Psoas muscle (tissue), 8 donors: ENCODE measurements around the gene G6PC2. TPM values are rescaled to one million over a fixed set of nuclear protein-coding genes. Genes with fewer than 3 reads are reported as not detected.

Source experiments
- ATAC-seq, 4 donors: fragments of 200-7000 bp; cut with Tn5 transposase; one replicate each; pipeline ENCODE4 v1.9.1; 2020; ENCODE audit warnings: moderate library complexity in 3 of 4, mild to moderate bottlenecking in 2 of 4
- DNase-seq, 2 donors: peaks; one replicate each; pipeline ENCODE4 v3.0.0-alpha.2; 2020
- H3K27ac ChIP-seq: fragments of 200-600 bp; one replicate; pipeline ENCODE4 v1.8.0; 2022
- H3K27me3 ChIP-seq, 3 donors: fragments of 200-600 bp in 1 of 3; one replicate each; pipeline versions ENCODE4 v1.6.1 to v1.8.0; 2013 to 2022; ENCODE audit warnings: low read length in 2 of 3, mild to moderate bottlenecking in 2 of 3, moderate library complexity in 1 of 3; ENCODE audit not compliant: insufficient read depth in 3 of 3
- H3K36me3 ChIP-seq, 2 donors: fragments of 200-600 bp in 1 of 2; one replicate each; pipeline versions ENCODE4 v1.6.1 to v1.8.0; 2013 to 2022; ENCODE audit warnings: low read depth in 1 of 2, mild to moderate bottlenecking in 1 of 2, moderate library complexity in 1 of 2; ENCODE audit not compliant: insufficient read depth in 1 of 2
- H3K4me1 ChIP-seq: fragments of 200-600 bp; one replicate; pipeline ENCODE4 v1.8.0; 2022
- H3K4me3 ChIP-seq: fragments of 200-600 bp; one replicate; pipeline ENCODE4 v1.8.0; 2022; ENCODE audit warnings: mild to moderate bottlenecking
- H3K9me3 ChIP-seq: fragments of 200-600 bp; one replicate; pipeline ENCODE4 v1.8.0; 2022
- WGBS, 3 donors: extraction: QIAGEN DNeasy Blood & Tissue Kit; methylation state at CpG; one replicate each; pipeline versions ENCODE4 v1.1.6 to v1.1.7; 2013; 5-methylcytosine and 5-hydroxymethylcytosine counted together
- intact Hi-C, 2 donors: fragments of 100-400 bp; cut with DNase I; formaldehyde crosslinking; loops; one replicate each; pipeline versions ENCODE4 v1.11.0 to v1.14.2; 2022
- polyA plus RNA-seq, 3 donors: library from polyadenylated mRNA; stranded (reverse); fragments of 200-250 nt; gene quantifications; one replicate each; pipeline ENCODE4 v1.2.3, GENCODE V29; 2013
- total RNA-seq, 4 donors: library from RNA; stranded (reverse); fragmentation: NEBNext Ultra II Directional in 2 of 4; extraction: Animal tissue kit (Norgen Biotek cat#: 25700) in 2 of 4; gene quantifications; one replicate each; pipeline versions ENCODE4 v1.2.1 to v1.2.4, GENCODE V29; 2021 to 2023
- TF ChIP-seq, protein P1 (sequence below): fragments of 200-600 bp; IDR thresholded peaks from one replicate; pipeline ENCODE4 v1.8.0; 2022; ENCODE audit warnings: antibody characterized with exemption
- donor health status: healthy with polysubstance abuse.
- donor health status: DM: no; HTN: no; CAD: no; lungs with moderate emphysema.
- donor health status: Bipolar disorder and iron deficiency.
- donor health status: healthy.
- donor health status: DM: yes; HTN: yes; CAD: no.
- donor health status: DM: no; HTN: no; CAD: no.
- donor health status: DM: no; HTN: no; CAD: no.
- donor health status: DM: yes; HTN: yes; CAD: no.

Gene G6PC2
- total and polyA plus RNA-seq, 7 donors, result 0.05 TPM; not detected in 6

DNA sequence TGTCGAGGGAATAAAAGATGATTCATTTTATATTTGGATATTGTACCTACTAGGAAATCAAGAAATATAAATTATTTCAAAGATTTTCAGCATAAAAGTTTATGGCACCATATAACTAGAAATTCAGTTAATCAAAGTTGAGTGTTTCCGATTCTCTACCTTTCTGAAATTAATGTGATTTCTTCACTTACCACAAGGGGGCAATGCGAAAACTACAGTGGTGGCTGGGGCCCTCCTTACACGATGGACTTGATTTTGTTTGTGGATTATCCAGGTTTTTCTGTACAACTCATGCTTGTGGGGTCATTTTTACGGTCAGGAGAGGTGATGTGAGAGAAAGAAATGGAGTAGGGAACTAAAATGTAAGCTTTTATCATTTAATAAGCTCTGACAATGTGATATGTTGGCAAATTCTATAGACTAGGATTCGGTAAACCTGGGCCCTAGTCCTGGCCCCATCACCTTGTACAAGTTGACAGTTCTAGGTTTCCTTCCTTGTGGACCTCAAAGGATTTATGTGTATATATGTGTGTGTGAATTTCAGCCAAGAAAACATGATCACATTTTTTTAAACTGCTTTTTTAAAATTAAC is 47.6 kb downstream of the G6PC2 start:
- no peak for ATAC-seq
- Histone ChIP-seq H3K36me3 (no peaks in the 10 kb centered on the region), H3K4me1 (no peaks in the 10 kb centered on the region), H3K27me3 (no peaks in the 10 kb centered on the region), H3K4me3 (no peak overlapping the region), H3K9me3 (no peaks in the 10 kb centered on the region), H3K27ac (no peak overlapping the region)
- intact Hi-C loops, result no loop called here
- DNase-seq, result no peak
- 62 to 70% (median 63%) methylated on average over 6 of the region's 6 CpGs for WGBS, 3 donors
- TF ChIP-seq, protein P1, sequence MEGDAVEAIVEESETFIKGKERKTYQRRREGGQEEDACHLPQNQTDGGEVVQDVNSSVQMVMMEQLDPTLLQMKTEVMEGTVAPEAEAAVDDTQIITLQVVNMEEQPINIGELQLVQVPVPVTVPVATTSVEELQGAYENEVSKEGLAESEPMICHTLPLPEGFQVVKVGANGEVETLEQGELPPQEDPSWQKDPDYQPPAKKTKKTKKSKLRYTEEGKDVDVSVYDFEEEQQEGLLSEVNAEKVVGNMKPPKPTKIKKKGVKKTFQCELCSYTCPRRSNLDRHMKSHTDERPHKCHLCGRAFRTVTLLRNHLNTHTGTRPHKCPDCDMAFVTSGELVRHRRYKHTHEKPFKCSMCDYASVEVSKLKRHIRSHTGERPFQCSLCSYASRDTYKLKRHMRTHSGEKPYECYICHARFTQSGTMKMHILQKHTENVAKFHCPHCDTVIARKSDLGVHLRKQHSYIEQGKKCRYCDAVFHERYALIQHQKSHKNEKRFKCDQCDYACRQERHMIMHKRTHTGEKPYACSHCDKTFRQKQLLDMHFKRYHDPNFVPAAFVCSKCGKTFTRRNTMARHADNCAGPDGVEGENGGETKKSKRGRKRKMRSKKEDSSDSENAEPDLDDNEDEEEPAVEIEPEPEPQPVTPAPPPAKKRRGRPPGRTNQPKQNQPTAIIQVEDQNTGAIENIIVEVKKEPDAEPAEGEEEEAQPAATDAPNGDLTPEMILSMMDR, result peak; percentile 19

DNA sequence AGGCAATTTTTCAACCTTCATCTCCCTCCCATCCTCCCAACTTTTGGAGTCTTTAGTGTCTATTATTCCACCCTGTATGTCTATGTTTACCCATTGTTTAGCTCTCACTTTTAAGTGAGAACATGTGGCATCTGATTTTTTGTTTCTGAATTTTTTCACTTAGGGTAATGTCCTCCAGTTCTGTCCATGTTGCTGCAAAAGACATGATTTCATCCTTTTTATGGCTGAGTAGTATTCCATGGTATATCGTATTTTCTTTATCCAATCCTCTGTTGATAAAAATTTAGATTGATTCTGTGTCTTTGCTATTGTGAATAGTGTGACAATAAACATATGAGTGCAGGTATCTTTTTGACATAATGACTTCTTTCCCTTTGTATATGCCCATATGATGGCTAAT is 48.2 kb downstream of the G6PC2 start:
- 96 to 100% (median 98%) methylated on average over 1 of the region's 1 CpG for WGBS, 3 donors
- DNase-seq (no peak), ATAC-seq (no peak)
- Histone ChIP-seq H3K27ac (no peak overlapping the region), H3K4me1 (no peaks in the 10 kb centered on the region), H3K4me3 (no peak overlapping the region), H3K27me3 (no peaks in the 10 kb centered on the region), H3K36me3 (no peaks in the 10 kb centered on the region), H3K9me3 (no peaks in the 10 kb centered on the region)
- TF ChIP-seq, protein P1, result no peak
- intact Hi-C loops, result no loop called here

DNA sequence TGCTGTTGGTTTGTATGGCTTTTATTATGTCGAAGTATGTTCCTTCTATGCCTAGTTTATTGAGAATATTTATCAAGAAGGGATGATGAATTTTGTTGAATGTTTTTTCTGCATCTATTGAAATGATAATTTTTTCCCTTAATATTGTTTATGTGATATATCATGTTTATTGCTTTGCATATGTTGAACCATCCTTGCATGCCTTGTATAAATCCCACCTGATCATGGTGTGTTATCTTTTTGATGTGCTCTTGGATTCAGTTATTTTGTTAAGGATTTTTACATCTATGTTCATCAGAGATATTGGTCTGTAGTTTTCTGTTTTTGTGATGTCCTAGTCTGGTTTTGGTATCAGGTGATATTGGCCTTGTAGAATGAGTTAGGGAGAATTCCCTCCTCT is 50.8 kb downstream of the G6PC2 start:
- peaks cover 0 to 2% (median 0%) of the 10 kb centered on the region in 3 donors for H3K27me3 ChIP-seq
- H3K36me3 ChIP-seq, result no peaks in the 10 kb centered on the region
- 78 to 94% (median 82%) methylated on average over 1 of the region's 1 CpG for WGBS, 3 donors
- no peak for ATAC-seq
- intact Hi-C loops, result no loop called here
- no peak for DNase-seq
- H3K4me1 ChIP-seq, result no peaks in the 10 kb centered on the region
- no peak overlapping the region for H3K27ac ChIP-seq
- no peaks in the 10 kb centered on the region for H3K9me3 ChIP-seq
- H3K4me3 ChIP-seq, result no peak overlapping the region
- TF ChIP-seq, protein P1, result no peak

DNA sequence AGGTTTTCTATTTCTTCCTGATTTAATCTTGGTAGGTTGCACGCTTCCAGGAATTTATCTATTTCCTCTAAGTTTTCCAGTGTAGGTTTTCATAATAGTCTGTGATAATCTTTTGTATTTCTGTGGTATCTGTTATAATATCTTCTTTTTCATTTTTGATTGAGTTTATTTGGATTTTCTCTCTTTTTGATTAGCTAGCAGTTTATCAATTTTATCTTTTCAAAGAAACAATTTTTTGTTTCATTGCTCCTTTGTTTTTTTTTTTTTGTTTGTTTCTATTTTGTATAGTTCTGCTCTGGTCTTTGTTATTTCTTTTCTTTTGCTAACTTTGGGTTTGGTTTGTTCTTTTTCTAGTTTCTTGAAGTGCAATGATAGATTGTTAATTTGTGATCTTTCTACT is 51.3 kb downstream of the G6PC2 start:
- ATAC-seq (no peak), DNase-seq (no peak)
- TF ChIP-seq, protein P1, result no peak
- H3K4me3 ChIP-seq, result no peak overlapping the region
- no peaks in the 10 kb centered on the region for H3K4me1 ChIP-seq
- intact Hi-C loops, result no loop called here
- peaks cover 0 to 2% (median 0%) of the 10 kb centered on the region in 3 donors for H3K27me3 ChIP-seq
- WGBS, 3 donors, result 71 to 87% (median 74%) methylated on average over 1 of the region's 1 CpG
- no peaks in the 10 kb centered on the region for H3K36me3 ChIP-seq
- no peaks in the 10 kb centered on the region for H3K9me3 ChIP-seq
- no peak overlapping the region for H3K27ac ChIP-seq

DNA sequence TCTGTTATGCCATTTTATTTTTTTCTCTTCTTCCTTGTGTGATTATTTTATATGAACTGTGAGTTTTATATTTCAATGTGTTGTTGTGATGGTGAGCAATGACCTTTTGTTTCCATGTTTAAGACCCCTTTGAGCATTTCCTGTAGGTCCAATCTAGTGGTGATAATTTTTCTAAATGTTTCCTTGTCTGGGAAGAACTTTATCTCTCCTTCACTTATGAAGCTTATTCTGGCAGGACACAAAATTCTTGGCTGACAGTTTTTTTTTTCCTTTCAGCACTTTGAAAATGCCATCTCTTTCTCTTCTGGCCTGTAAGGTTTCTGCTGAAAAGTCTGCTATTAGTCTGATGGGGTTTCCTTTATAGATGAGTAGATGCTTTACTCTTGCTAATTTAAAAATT is 53.2 kb downstream of the G6PC2 start:
- ATAC-seq, result no peak
- intact Hi-C loops, result no loop called here
- Histone ChIP-seq H3K36me3 (no peaks in the 10 kb centered on the region), H3K4me3 (no peak overlapping the region), H3K27me3 (peaks cover 0 to 2% (median 0%) of the 10 kb centered on the region in 3 donors), H3K4me1 (no peaks in the 10 kb centered on the region), H3K27ac (no peak overlapping the region), H3K9me3 (no peaks in the 10 kb centered on the region)
- TF ChIP-seq, protein P1, result no peak
- DNase-seq, result no peak
